SU-DHL-6 (cell line): ENCODE data around the gene RGL1.

Source experiments
- EZH2phosphoT487 ChIP-seq: fragments of 200-600 bp; sonication (generic), shearing (Covaris generic); conservative IDR thresholded peaks from 2 replicates; pipeline ENCODE4 v1.6.1; 2018; ENCODE audit warnings: mild to moderate bottlenecking, antibody characterized with exemption, low read length, moderate library complexity, mixed read lengths
- TF ChIP-seq, protein P1 (sequence below): fragments of 200-600 bp; sonication (generic); IDR thresholded peaks from one replicate; pipeline ENCODE4 v1.5.1; 2017; ENCODE audit warnings: antibody characterized with exemption, mild to moderate bottlenecking, low read length, moderate library complexity; ENCODE audit not compliant: insufficient read depth, poor library complexity, severe bottlenecking

DNA sequence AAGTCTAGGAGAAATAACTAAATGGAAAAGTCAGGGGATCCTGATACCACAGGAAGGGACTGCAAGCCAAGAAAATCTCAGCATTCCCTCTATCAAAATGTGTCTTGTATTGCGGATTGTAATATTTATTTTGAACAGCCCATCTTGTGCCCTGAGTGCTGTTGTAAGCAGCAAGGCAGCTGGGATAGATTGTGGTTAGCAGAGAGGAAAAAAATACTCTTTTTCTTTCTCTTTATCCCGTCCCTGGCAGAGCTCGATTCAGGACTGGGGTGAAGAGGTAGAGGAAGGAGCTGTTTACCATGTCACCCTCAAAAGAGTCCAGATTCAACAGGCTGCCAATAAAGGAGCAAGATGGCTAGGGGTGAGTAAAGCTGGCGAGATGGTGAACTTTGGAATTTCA lies 1.2 kb downstream of the RGL1 start:
- TF ChIP-seq, protein P1, sequence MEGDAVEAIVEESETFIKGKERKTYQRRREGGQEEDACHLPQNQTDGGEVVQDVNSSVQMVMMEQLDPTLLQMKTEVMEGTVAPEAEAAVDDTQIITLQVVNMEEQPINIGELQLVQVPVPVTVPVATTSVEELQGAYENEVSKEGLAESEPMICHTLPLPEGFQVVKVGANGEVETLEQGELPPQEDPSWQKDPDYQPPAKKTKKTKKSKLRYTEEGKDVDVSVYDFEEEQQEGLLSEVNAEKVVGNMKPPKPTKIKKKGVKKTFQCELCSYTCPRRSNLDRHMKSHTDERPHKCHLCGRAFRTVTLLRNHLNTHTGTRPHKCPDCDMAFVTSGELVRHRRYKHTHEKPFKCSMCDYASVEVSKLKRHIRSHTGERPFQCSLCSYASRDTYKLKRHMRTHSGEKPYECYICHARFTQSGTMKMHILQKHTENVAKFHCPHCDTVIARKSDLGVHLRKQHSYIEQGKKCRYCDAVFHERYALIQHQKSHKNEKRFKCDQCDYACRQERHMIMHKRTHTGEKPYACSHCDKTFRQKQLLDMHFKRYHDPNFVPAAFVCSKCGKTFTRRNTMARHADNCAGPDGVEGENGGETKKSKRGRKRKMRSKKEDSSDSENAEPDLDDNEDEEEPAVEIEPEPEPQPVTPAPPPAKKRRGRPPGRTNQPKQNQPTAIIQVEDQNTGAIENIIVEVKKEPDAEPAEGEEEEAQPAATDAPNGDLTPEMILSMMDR, result no peak
- TF ChIP-seq EZH2phosphoT487, result no peak
